Body of pancreas (tissue), 4 donors: ENCODE data around the gene RBM19. TPM values are rescaled to one million over a fixed set of nuclear protein-coding genes. Genes with fewer than 3 reads are reported as not detected.
"Not testable (repeated sequence)": the region's sequence is repeated elsewhere in the genome, so short reads cannot be mapped to it uniquely, and the experiment has no call there.

Experiments used
- ATAC-seq: fragments of 150-250 bp; one replicate; pipeline ENCODE4 v1.9.1; 2016
- DNase-seq, 4 donors: peaks; one replicate each; pipeline ENCODE4 v3.0.0-alpha.2; 2019
- H3K27ac ChIP-seq, 4 donors: fragments of 200-600 bp; sonication (generic); 1 replicate in 3 of 4; 2 replicates in 1 of 4; pipeline versions ENCODE4 v1.5.1 to v1.6.1; 2016 to 2019; ENCODE audit warnings: mild to moderate bottlenecking in 1 of 4, mixed read lengths in 1 of 4, moderate library complexity in 1 of 4
- H3K27me3 ChIP-seq, 2 donors: fragments of 200-600 bp; sonication (generic); one replicate each; pipeline ENCODE4 v1.6.0; 2016; ENCODE audit warnings: mild to moderate bottlenecking in 1 of 2
- H3K36me3 ChIP-seq, 2 donors: fragments of 200-600 bp; sonication (generic); replicated peaks in 1 of 2; 2 replicates each; pipeline ENCODE4 v1.5.1; 2016; ENCODE audit warnings: low read depth in 2 of 2; ENCODE audit not compliant: insufficient read depth in 1 of 2
- H3K4me1 ChIP-seq: fragments of 200-600 bp; sonication (generic); one replicate; pipeline ENCODE4 v1.6.0; 2016
- H3K4me3 ChIP-seq, 2 donors: fragments of 200-600 bp; sonication (generic); 1 replicate in 1 of 2; 2 replicates in 1 of 2; pipeline ENCODE4 v1.5.1; 2016 to 2019
- H3K9me3 ChIP-seq, 3 donors: fragments of 200-600 bp; sonication (generic); 1 replicate in 2 of 3; 2 replicates in 1 of 3; pipeline ENCODE4 v1.5.1; 2016
- CTCF ChIP-seq, 7 experiments: fragments of 450-650 bp in 4 of 7; fragments of 200-600 bp in 3 of 7; sonication (generic) in 3 of 7; IDR thresholded peaks; one replicate each; pipeline ENCODE4 v1.5.1; 2016 to 2019; ENCODE audit warnings: antibody characterized with exemption in 7 of 7
- POLR2A ChIP-seq, 3 donors: fragments of 450-650 bp; IDR thresholded peaks; one replicate each; pipeline ENCODE4 v1.6.1; 2016; ENCODE audit warnings: antibody characterized with exemption in 3 of 3, mild to moderate bottlenecking in 2 of 3
- WGBS, 2 donors: methylation state at CpG; one replicate each; pipeline ENCODE4 v1.1.5; 2017; 5-methylcytosine and 5-hydroxymethylcytosine counted together
- intact Hi-C: fragments of 100-400 bp; cut with DNase I; formaldehyde crosslinking; loops from one replicate; pipeline ENCODE4 v1.15.1; 2023
- total RNA-seq, 2 donors: library from RNA; depleted of rRNA; stranded (reverse); fragments of >200 nt; gene quantifications; one replicate each; pipeline ENCODE4 v1.1.0, GENCODE V29; 2016

RBM19 gene
- total RNA-seq, 2 donors from 2014 or later = 18.4 to 36.3 TPM

GRCh38 chr12:114003286-114003685 is 37.2 kb upstream of the RBM19 start:
- no peak for ATAC-seq

GRCh38 chr12:114001511-114002340 is 35.6 kb upstream of the RBM19 start:
- WGBS, 2 donors = 47 to 50% methylated on average over 5 of the region's 5 CpGs
- TF ChIP-seq CTCF (IDR thresholded peaks at IDR 0.05) (no peak), POLR2A (IDR thresholded peaks at IDR 0.05) (no peak)
- Histone ChIP-seq H3K9me3 (no peaks in the 10 kb centered on the region), H3K27me3 (no peaks in the 10 kb centered on the region), H3K4me3 (no peak overlapping the region), H3K36me3 (no peaks in the 10 kb centered on the region), H3K4me1 (no peaks in the 10 kb centered on the region), H3K27ac (no peak overlapping the region)
- intact Hi-C loops = no loop called here
- DNase-seq = no peak
- ATAC-seq = no peak

More at GRCh38 chr12:114003286-114003685, 37.2 kb upstream of the RBM19 start:
- Histone ChIP-seq H3K4me1 (no peaks in the 10 kb centered on the region), H3K36me3 (no peaks in the 10 kb centered on the region), H3K27ac (no peak overlapping the region), H3K4me3 (no peak overlapping the region), H3K27me3 (no peaks in the 10 kb centered on the region), H3K9me3 (no peaks in the 10 kb centered on the region)
- intact Hi-C loops = no loop called here
- DNase-seq = no peak
- 68% methylated on average over 5 of the region's 5 CpGs for WGBS, 2 donors
- TF ChIP-seq CTCF (IDR thresholded peaks at IDR 0.05) (no peak), POLR2A (IDR thresholded peaks at IDR 0.05) (no peak)

GRCh38 chr12:114000861-114001260 is 34.7 kb upstream of the RBM19 start:
- DNase-seq = no peak
- no peaks in the 10 kb centered on the region for H3K9me3 ChIP-seq
- no peak overlapping the region for H3K4me3 ChIP-seq
- no peak overlapping the region for H3K27ac ChIP-seq
- H3K36me3 ChIP-seq = no peaks in the 10 kb centered on the region
- intact Hi-C loops = no loop called here
- no peak for TF ChIP-seq POLR2A (IDR thresholded peaks at IDR 0.05)
- TF ChIP-seq CTCF (IDR thresholded peaks at IDR 0.05) = no peak
- ATAC-seq = no peak
- WGBS, 2 donors = 69 to 70% methylated on average over 8 of the region's 8 CpGs
- no peaks in the 10 kb centered on the region for H3K27me3 ChIP-seq
- H3K4me1 ChIP-seq = no peaks in the 10 kb centered on the region

GRCh38 chr12:114000261-114000660 is 34.1 kb upstream of the RBM19 start:
- H3K36me3 ChIP-seq, H3K4me1 ChIP-seq, ATAC-seq, intact Hi-C loops, H3K27me3 ChIP-seq, DNase-seq, H3K9me3 ChIP-seq, H3K4me3 ChIP-seq, H3K27ac ChIP-seq: not testable (repeated sequence)
- 56 to 61% methylated on average over 7 of the region's 7 CpGs for WGBS, 2 donors

GRCh38 chr12:113997365-113997764 is 31.2 kb upstream of the RBM19 start:
- no peak overlapping the region for H3K27ac ChIP-seq
- ATAC-seq (no peak), DNase-seq (no peak)
- H3K9me3 ChIP-seq = no peaks in the 10 kb centered on the region
- intact Hi-C loops = no loop called here
- WGBS, 2 donors = 6 to 26% methylated on average over 3 of the region's 3 CpGs
- H3K4me3 ChIP-seq = no peak overlapping the region
- H3K27me3 ChIP-seq = no peaks in the 10 kb centered on the region
- no peaks in the 10 kb centered on the region for H3K36me3 ChIP-seq
- H3K4me1 ChIP-seq = no peaks in the 10 kb centered on the region
- TF ChIP-seq POLR2A (IDR thresholded peaks at IDR 0.05) (no peak), CTCF (IDR thresholded peaks at IDR 0.05) (no peak)
